SK-N-SH (cell line): ENCODE data around the gene SLC16A13. TPM values are rescaled to one million over a fixed set of nuclear protein-coding genes. Genes with fewer than 3 reads are reported as not detected.

Source experiments
- CTCF ChIA-PET: fragments of 300-600, 350-600 bp; formaldehyde crosslinking; extraction: SDS; loops from one replicate; lab custom pipeline; 2021; lab: Yijun Ruan, JAX
- POLR2A ChIA-PET: fragments of 350-600 bp; sonication (Branson Sonifier 250); formaldehyde crosslinking; extraction: SDS; loops from one replicate; lab custom pipeline; 2020; ENCODE audit warnings: antibody characterized with exemption, inconsistent platforms; lab: Yijun Ruan, JAX
- DNase-seq: peaks from one replicate; pipeline ENCODE4 v3.0.0; 2012
- H2AFZ ChIP-seq: fragments of 200-600 bp; sonication (generic); 2 replicates; pipeline ENCODE4 v1.8.1; 2016; ENCODE audit warnings: antibody characterized with exemption, mild to moderate bottlenecking, low read depth
- H3F3A ChIP-seq: fragments of 200-600 bp; sonication (generic); replicated peaks from 2 replicates; pipeline ENCODE3; 2016; ENCODE audit warnings: antibody characterized with exemption, mild to moderate bottlenecking; ENCODE audit not compliant: insufficient read depth
- H3K27ac ChIP-seq, 2 experiments: fragments of 200-500 bp in 1 of 2; fragments of 200-600 bp in 1 of 2; sonication (Bioruptor generic) in 1 of 2; sonication (generic), shearing (Covaris generic) in 1 of 2; 2 replicates each; pipeline versions ENCODE4 v1.5.1 to v1.6.1; 2014 to 2016; ENCODE audit warnings: low read depth in 2 of 2, inconsistent platforms in 1 of 2, low read length in 1 of 2, mild to moderate bottlenecking in 1 of 2, mixed read lengths in 1 of 2
- H3K27me3 ChIP-seq: fragments of 200-600 bp; sonication (generic), shearing (Covaris generic); 2 replicates; pipeline ENCODE4 v1.6.1; 2016; ENCODE audit warnings: mixed run types; ENCODE audit not compliant: insufficient read depth
- H3K36me3 ChIP-seq, 2 experiments: fragments of 200-500 bp in 1 of 2; fragments of 200-600 bp in 1 of 2; sonication (Bioruptor generic) in 1 of 2; sonication (generic) in 1 of 2; replicated peaks in 1 of 2; 2 replicates each; pipeline versions ENCODE3 to v1.5.1; 2014 to 2016; ENCODE audit warnings: low read length in 1 of 2, mild to moderate bottlenecking in 1 of 2; ENCODE audit not compliant: insufficient read depth in 2 of 2, control insufficient read depth in 1 of 2
- H3K4me1 ChIP-seq, 2 experiments: fragments of 200-500 bp in 1 of 2; fragments of 200-600 bp in 1 of 2; sonication (Bioruptor generic) in 1 of 2; sonication (generic), shearing (Covaris generic) in 1 of 2; 2 replicates each; pipeline versions ENCODE4 v1.5.1 to v1.6.1; 2014 to 2016; ENCODE audit warnings: low read depth in 1 of 2, low read length in 1 of 2, mixed run types in 1 of 2; ENCODE audit not compliant: insufficient read depth in 2 of 2, control insufficient read depth in 1 of 2
- H3K4me2 ChIP-seq: fragments of 200-600 bp; sonication (generic), shearing (Covaris generic); 2 replicates; pipeline ENCODE4 v1.6.1; 2017; ENCODE audit warnings: mixed run types
- H3K4me3 ChIP-seq, 2 experiments: fragments of 200-500 bp in 1 of 2; fragments of 200-600 bp in 1 of 2; sonication (Bioruptor generic) in 1 of 2; sonication (generic), shearing (Covaris generic) in 1 of 2; 2 replicates each; pipeline versions ENCODE4 v1.5.1 to v1.8.1; 2014 to 2016; ENCODE audit warnings: low read depth in 2 of 2, inconsistent platforms in 1 of 2, low read length in 1 of 2, mild to moderate bottlenecking in 1 of 2, mixed read lengths in 1 of 2, moderate library complexity in 1 of 2
- H3K79me2 ChIP-seq: fragments of 200-600 bp; sonication (generic); 2 replicates; pipeline ENCODE4 v1.8.1; 2017; ENCODE audit warnings: mild to moderate bottlenecking; ENCODE audit not compliant: insufficient read depth
- H3K9ac ChIP-seq: fragments of 200-600 bp; sonication (generic); 2 replicates; pipeline ENCODE4 v1.6.1; 2017; ENCODE audit warnings: mixed run types
- H3K9me2 ChIP-seq: fragments of 200-600 bp; sonication (generic); 2 replicates; pipeline ENCODE4 v1.6.1; 2017; ENCODE audit warnings: mixed run types
- H3K9me3 ChIP-seq: fragments of 200-600 bp; sonication (generic); 2 replicates; pipeline ENCODE4 v1.6.1; 2017; ENCODE audit warnings: mixed run types, mild to moderate bottlenecking, moderate library complexity
- H4K20me1 ChIP-seq: fragments of 200-600 bp; sonication (generic); 2 replicates; pipeline ENCODE4 v1.6.1; 2017; ENCODE audit warnings: mild to moderate bottlenecking, mixed run types; ENCODE audit not compliant: insufficient read depth
- CHD2 ChIP-seq: fragments of 150-350 bp; IDR thresholded peaks from 2 replicates; pipeline ENCODE4 v1.6.1; 2018; ENCODE audit warnings: low read length; ENCODE audit not compliant: partially characterized antibody
- CTCF ChIP-seq: fragments of 200-600 bp; sonication (generic); IDR thresholded peaks from 2 replicates; pipeline ENCODE4 v1.6.1; 2017; ENCODE audit warnings: antibody characterized with exemption, mild to moderate bottlenecking, moderate library complexity
- EP300 ChIP-seq, 2 experiments: IDR thresholded peaks; 2 replicates each; pipeline versions ENCODE4 v1.4.0 to v1.6.1; 2012; ENCODE audit warnings: borderline replicate concordance in 1 of 2, low read depth in 1 of 2, low read length in 1 of 2
- FOXM1 ChIP-seq: IDR thresholded peaks from 2 replicates; pipeline ENCODE4 v1.4.0; 2012; ENCODE audit warnings: low read depth, mild to moderate bottlenecking
- GABPA ChIP-seq: IDR thresholded peaks from 2 replicates; pipeline ENCODE4 v1.4.0; 2012; ENCODE audit warnings: low read depth, mild to moderate bottlenecking
- JUND ChIP-seq: IDR thresholded peaks from 2 replicates; pipeline ENCODE4 v1.4.0; 2012
- MAX ChIP-seq: IDR thresholded peaks from 2 replicates; pipeline ENCODE4 v1.4.0; 2012; ENCODE audit warnings: low read depth
- MXI1 ChIP-seq: IDR thresholded peaks from 2 replicates; pipeline ENCODE4 v1.6.1; 2012; ENCODE audit warnings: mild to moderate bottlenecking, low read depth, low read length, improper control_type of control experiment
- NRF1 ChIP-seq: IDR thresholded peaks from 2 replicates; pipeline ENCODE4 v1.6.1; 2012; ENCODE audit warnings: low read depth, mild to moderate bottlenecking, low read length
- PBX3 ChIP-seq: IDR thresholded peaks from 2 replicates; pipeline ENCODE4; 2012
- RAD21 ChIP-seq: IDR thresholded peaks from 2 replicates; pipeline ENCODE4 v1.6.1; 2012; ENCODE audit warnings: mild to moderate bottlenecking, low read length
- RFX5 ChIP-seq: IDR thresholded peaks from 2 replicates; pipeline ENCODE4 v1.6.1; 2012; ENCODE audit warnings: mild to moderate bottlenecking, improper control_type of control experiment, low read length
- SIN3A ChIP-seq: IDR thresholded peaks from 2 replicates; pipeline ENCODE4 v1.6.1; 2012; ENCODE audit warnings: low read depth, mild to moderate bottlenecking, low read length, moderate library complexity, borderline replicate concordance
- TCF12 ChIP-seq: IDR thresholded peaks from 2 replicates; pipeline ENCODE4 v1.4.0; 2012
- USF1 ChIP-seq: IDR thresholded peaks from 2 replicates; pipeline ENCODE4 v1.4.0; 2012; ENCODE audit warnings: low read depth, borderline replicate concordance
- YY1 ChIP-seq: IDR thresholded peaks from 2 replicates; pipeline ENCODE4 v1.4.0; 2012; ENCODE audit warnings: low read depth, mild to moderate bottlenecking
- ZBTB33 ChIP-seq: IDR thresholded peaks from 2 replicates; pipeline ENCODE4 v1.4.0; 2012; ENCODE audit warnings: low read depth, borderline replicate concordance
- WGBS: methylation state at CpG from one replicate; pipeline ENCODE4 v1.1.6; 2017; ENCODE audit warnings: low lambda C conversion rate; 5-methylcytosine and 5-hydroxymethylcytosine counted together
- polyA plus RNA-seq, 3 experiments: library from polyadenylated mRNA; depleted of rRNA; stranded (reverse); fragments of >200 nt; gene quantifications; 2 replicates each; pipeline ENCODE4 v1.2.3, GENCODE V29; 2012
- TF ChIP-seq, protein P1 (sequence below): IDR thresholded peaks from 2 replicates; pipeline ENCODE4 v1.6.1; 2012; ENCODE audit warnings: mild to moderate bottlenecking, low read depth, low read length, moderate library complexity
- TF ChIP-seq, protein P2 (sequence below): fragments of 150-350 bp; IDR thresholded peaks from 2 replicates; pipeline ENCODE4 v1.6.1; 2017; ENCODE audit warnings: antibody characterized with exemption, low read length, low read depth, borderline replicate concordance

SLC16A13 gene
- polyA plus RNA-seq, 1 of the 3 experiments (the other 2 are of a cell fraction): 3.9 TPM

GRCh38 chr17:7083592-7083991 lies 47.8 kb downstream of the SLC16A13 start:
- no peak overlapping the region for H3K9ac ChIP-seq
- H3K4me1 ChIP-seq: no peaks in the 10 kb centered on the region
- no peaks in the 10 kb centered on the region for H3K9me2 ChIP-seq
- no peak overlapping the region for H2AFZ ChIP-seq
- POLR2A ChIA-PET: no interaction called here
- no peaks in the 10 kb centered on the region for H4K20me1 ChIP-seq
- no peaks in the 10 kb centered on the region for H3K36me3 ChIP-seq
- WGBS: 14% methylated on average over 4 of the region's 4 CpGs
- H3K27me3 ChIP-seq: peaks cover 47% of the 10 kb centered on the region; the same call in 1 of the 2 replicates
- no peaks in the 10 kb centered on the region for H3K9me3 ChIP-seq
- no peak overlapping the region for H3K4me2 ChIP-seq
- H3K4me3 ChIP-seq: no peak overlapping the region
- no peaks in the 10 kb centered on the region for H3F3A ChIP-seq
- H3K79me2 ChIP-seq: no peaks in the 10 kb centered on the region
- TF ChIP-seq MAX (no peak), PBX3 (no peak), CTCF (no peak), FOXM1 (no peak), GABPA (no peak), YY1 (no peak), TCF12 (no peak), RAD21 (no peak), NRF1 (no peak), ZBTB33 (no peak), USF1 (no peak), EP300 (IDR thresholded peaks at IDR 0.05; ENCODE audit: borderline replicate concordance in 1 of 2, low read depth in 1 of 2, low read length in 1 of 2) (no peak), SIN3A (no peak), MXI1 (no peak), CHD2 (no peak), JUND (no peak), RFX5 (no peak)
- TF ChIP-seq, protein P1, sequence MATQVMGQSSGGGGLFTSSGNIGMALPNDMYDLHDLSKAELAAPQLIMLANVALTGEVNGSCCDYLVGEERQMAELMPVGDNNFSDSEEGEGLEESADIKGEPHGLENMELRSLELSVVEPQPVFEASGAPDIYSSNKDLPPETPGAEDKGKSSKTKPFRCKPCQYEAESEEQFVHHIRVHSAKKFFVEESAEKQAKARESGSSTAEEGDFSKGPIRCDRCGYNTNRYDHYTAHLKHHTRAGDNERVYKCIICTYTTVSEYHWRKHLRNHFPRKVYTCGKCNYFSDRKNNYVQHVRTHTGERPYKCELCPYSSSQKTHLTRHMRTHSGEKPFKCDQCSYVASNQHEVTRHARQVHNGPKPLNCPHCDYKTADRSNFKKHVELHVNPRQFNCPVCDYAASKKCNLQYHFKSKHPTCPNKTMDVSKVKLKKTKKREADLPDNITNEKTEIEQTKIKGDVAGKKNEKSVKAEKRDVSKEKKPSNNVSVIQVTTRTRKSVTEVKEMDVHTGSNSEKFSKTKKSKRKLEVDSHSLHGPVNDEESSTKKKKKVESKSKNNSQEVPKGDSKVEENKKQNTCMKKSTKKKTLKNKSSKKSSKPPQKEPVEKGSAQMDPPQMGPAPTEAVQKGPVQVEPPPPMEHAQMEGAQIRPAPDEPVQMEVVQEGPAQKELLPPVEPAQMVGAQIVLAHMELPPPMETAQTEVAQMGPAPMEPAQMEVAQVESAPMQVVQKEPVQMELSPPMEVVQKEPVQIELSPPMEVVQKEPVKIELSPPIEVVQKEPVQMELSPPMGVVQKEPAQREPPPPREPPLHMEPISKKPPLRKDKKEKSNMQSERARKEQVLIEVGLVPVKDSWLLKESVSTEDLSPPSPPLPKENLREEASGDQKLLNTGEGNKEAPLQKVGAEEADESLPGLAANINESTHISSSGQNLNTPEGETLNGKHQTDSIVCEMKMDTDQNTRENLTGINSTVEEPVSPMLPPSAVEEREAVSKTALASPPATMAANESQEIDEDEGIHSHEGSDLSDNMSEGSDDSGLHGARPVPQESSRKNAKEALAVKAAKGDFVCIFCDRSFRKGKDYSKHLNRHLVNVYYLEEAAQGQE: no peak
- TF ChIP-seq, protein P2, sequence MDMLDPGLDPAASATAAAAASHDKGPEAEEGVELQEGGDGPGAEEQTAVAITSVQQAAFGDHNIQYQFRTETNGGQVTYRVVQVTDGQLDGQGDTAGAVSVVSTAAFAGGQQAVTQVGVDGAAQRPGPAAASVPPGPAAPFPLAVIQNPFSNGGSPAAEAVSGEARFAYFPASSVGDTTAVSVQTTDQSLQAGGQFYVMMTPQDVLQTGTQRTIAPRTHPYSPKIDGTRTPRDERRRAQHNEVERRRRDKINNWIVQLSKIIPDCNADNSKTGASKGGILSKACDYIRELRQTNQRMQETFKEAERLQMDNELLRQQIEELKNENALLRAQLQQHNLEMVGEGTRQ: no peak
- TF ChIP-seq, all 33 proteins: peak for 0
- H3K27ac ChIP-seq: no peak overlapping the region
- CTCF ChIA-PET: no interaction called here
- no peak for DNase-seq
